ENCODE measurements around the gene SH3RF1. TPM values are rescaled to one million over a fixed set of nuclear protein-coding genes. Genes with fewer than 3 reads are reported as not detected.

The SH3RF1 gene
- total and polyA plus RNA-seq, 10 of the 15 experiments (the other 5 are each of a cell fraction or from before 2014, with no cell fraction given) = 4.5 to 22.5 (median 10.4) TPM

DNA sequence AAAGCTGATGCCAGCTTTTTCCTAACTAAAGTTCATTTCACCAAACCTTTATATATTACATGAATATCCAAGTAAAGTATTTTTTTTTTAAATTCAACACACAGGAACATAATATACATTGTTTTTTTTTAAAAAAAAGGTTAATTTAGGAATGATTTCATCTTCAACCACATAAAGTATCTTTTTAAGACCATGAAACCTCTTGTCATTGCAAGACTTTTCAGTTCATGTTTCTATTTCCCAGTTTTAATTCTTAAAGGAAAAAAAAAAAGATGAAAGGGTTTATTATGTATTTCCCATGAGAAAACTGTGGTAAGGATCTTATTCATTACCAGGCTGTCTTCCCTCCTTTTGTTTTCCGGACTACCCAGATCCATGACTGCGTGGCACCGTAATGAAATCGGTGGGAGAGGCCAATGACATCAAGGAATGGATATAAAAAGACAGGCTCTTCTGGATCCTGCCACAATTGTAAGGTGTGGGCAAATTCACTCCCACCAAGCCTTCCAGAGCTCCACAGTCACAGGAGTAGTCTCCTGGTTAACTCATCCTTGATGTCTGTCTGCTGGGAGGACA, 176.0 kb downstream of the SH3RF1 start (continued):
- TF ChIP-seq SP1 (IDR thresholded peaks at IDR 0.05; ENCODE audit: low read depth, low read length) = no peak
- TF ChIP-seq BMI1 (IDR thresholded peaks at IDR 0.05; ENCODE audit: borderline replicate concordance) = no peak
- TF ChIP-seq PML (IDR thresholded peaks at IDR 0.05; ENCODE audit: low read length) = no peak
- TF ChIP-seq SKIL (IDR thresholded peaks at IDR 0.05; ENCODE audit: low read depth, poor library complexity, severe bottlenecking) = no peak
- TF ChIP-seq, protein P1, sequence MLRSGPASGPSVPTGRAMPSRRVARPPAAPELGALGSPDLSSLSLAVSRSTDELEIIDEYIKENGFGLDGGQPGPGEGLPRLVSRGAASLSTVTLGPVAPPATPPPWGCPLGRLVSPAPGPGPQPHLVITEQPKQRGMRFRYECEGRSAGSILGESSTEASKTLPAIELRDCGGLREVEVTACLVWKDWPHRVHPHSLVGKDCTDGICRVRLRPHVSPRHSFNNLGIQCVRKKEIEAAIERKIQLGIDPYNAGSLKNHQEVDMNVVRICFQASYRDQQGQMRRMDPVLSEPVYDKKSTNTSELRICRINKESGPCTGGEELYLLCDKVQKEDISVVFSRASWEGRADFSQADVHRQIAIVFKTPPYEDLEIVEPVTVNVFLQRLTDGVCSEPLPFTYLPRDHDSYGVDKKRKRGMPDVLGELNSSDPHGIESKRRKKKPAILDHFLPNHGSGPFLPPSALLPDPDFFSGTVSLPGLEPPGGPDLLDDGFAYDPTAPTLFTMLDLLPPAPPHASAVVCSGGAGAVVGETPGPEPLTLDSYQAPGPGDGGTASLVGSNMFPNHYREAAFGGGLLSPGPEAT (IDR thresholded peaks at IDR 0.05; ENCODE audit: low read depth) = peak; percentile 33; the same call in 1 of the 2 replicates
- TF ChIP-seq ATF3 (IDR thresholded peaks at IDR 0.05; ENCODE audit: borderline replicate concordance, extremely low read depth, low read depth, low read length) = no peak
- TF ChIP-seq MTA3 (IDR thresholded peaks at IDR 0.05; ENCODE audit: borderline replicate concordance, low read length) = no peak
- no peak for TF ChIP-seq IRF5 (IDR thresholded peaks at IDR 0.05; ENCODE audit: borderline replicate concordance)
- no peak for TF ChIP-seq ZZZ3 (IDR thresholded peaks at IDR 0.05; ENCODE audit: control insufficient read depth, insufficient read length, low read depth)
- 0 out of 2 replicates have a peak, but pooled peaks have one; percentile 25 for TF ChIP-seq ATF7 (IDR thresholded peaks at IDR 0.05; ENCODE audit: low read depth)
- no peak for TF ChIP-seq ELK1 (IDR thresholded peaks at IDR 0.05; ENCODE audit: low read depth, low read length)
- no peak for TF ChIP-seq RELA (IDR thresholded peaks at IDR 0.05; ENCODE audit: borderline replicate concordance, partially characterized antibody)
- no peak for TF ChIP-seq BRCA1 (IDR thresholded peaks at IDR 0.05; ENCODE audit: low read depth, low read length)
- no peak for TF ChIP-seq ZBED1 (IDR thresholded peaks at IDR 0.05; ENCODE audit: borderline replicate concordance)
- TF ChIP-seq CBFB (IDR thresholded peaks at IDR 0.05; ENCODE audit: low read depth) = no peak
- no peak for TF ChIP-seq EZH2 (IDR thresholded peaks at IDR 0.05; ENCODE audit: borderline replicate concordance, control insufficient read depth, low read depth, low read length)
- TF ChIP-seq PAX5 (IDR thresholded peaks at IDR 0.05; ENCODE audit: borderline replicate concordance, low read depth, low read length) = no peak
- no peak for TF ChIP-seq CHD1 (IDR thresholded peaks at IDR 0.05; ENCODE audit: low read depth, low read length)
- TF ChIP-seq, protein P2, sequence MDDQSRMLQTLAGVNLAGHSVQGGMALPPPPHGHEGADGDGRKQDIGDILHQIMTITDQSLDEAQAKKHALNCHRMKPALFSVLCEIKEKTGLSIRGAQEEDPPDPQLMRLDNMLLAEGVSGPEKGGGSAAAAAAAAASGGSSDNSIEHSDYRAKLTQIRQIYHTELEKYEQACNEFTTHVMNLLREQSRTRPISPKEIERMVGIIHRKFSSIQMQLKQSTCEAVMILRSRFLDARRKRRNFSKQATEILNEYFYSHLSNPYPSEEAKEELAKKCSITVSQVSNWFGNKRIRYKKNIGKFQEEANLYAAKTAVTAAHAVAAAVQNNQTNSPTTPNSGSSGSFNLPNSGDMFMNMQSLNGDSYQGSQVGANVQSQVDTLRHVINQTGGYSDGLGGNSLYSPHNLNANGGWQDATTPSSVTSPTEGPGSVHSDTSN (IDR thresholded peaks at IDR 0.05; ENCODE audit: insufficient replicate concordance, low read depth, low read length) = no peak
- TF ChIP-seq GATAD2B (conservative IDR thresholded peaks at IDR 0.05; ENCODE audit: low read depth) = no peak
- 0 out of 2 replicates have a peak, but pooled peaks have one; percentile 50 for TF ChIP-seq MEF2A (IDR thresholded peaks at IDR 0.05; ENCODE audit: insufficient read depth, low read depth, low read length)
- no peak for TF ChIP-seq POLR2AphosphoS2 (IDR thresholded peaks at IDR 0.05; ENCODE audit: low read depth, low read length)

Measured in GM12878 (cell line).